T-helper 1 cell treated with Interleukin-12 subunit alpha and Interleukin-12 subunit beta and Interleukin-4 antibody, amounts not matched to agents 30 μg/mL and 1 μg/mL, for 36 hours (primary cell): ENCODE data around the gene MOG.

Source experiments
- H3K27ac Mint-ChIP-seq: one replicate; pipeline ENCODE4 v1.8.0; 2021; ENCODE audit warnings: mild to moderate bottlenecking, mixed read lengths
- H3K27me3 Mint-ChIP-seq: one replicate; pipeline ENCODE4 v1.8.0; 2021; ENCODE audit warnings: low read depth, mixed read lengths
- H3K36me3 Mint-ChIP-seq: one replicate; pipeline ENCODE4 v1.8.0; 2021; ENCODE audit warnings: low read depth, mixed read lengths
- H3K4me1 Mint-ChIP-seq: one replicate; pipeline ENCODE4 v1.8.0; 2021; ENCODE audit warnings: low read depth, mixed read lengths
- H3K4me3 Mint-ChIP-seq: one replicate; pipeline ENCODE4 v1.8.0; 2021; ENCODE audit warnings: mild to moderate bottlenecking, moderate library complexity, mixed read lengths
- H3K9me3 Mint-ChIP-seq: one replicate; pipeline ENCODE4 v1.8.0; 2021; ENCODE audit warnings: mixed read lengths

MOG gene

DNA sequence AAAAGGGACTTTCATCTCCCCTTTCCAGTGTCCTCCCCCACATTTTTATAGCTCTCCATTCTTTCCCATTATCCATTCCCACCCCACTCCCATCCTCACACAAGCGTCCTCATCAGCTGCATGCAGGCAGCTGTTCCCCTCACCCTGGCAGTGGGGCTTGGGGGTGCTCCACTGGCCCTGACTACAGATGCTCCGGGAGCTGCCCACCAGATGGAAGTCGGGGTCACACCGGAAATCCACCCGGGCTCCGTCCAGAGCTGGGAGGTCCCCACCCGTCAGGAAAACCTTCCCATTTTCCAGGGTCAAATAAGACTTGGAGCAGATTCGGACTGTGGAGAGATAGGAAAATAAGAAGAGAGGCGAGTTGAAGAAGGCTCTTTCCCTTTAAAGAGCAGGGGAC is 26.6 kb upstream of the MOG start:
- Mint-ChIP-seq H3K36me3 (peaks cover 9% of the 10 kb centered on the region), H3K27me3 (peaks cover 64% of the 10 kb centered on the region), H3K4me1 (peaks cover 38% of the 10 kb centered on the region), H3K4me3 (peak overlapping the region; percentile 19), H3K9me3 (no peaks in the 10 kb centered on the region), H3K27ac (no peak overlapping the region)

GRCh38 chr6:29631209-29631810 is 25.6 kb upstream of the MOG start:
- peaks cover 9% of the 10 kb centered on the region for H3K36me3 Mint-ChIP-seq
- no peak overlapping the region for H3K27ac Mint-ChIP-seq
- H3K9me3 Mint-ChIP-seq, result no peaks in the 10 kb centered on the region
- H3K4me3 Mint-ChIP-seq, result peak overlapping the region; percentile 97
- peaks cover 38% of the 10 kb centered on the region for H3K4me1 Mint-ChIP-seq
- H3K27me3 Mint-ChIP-seq, result peaks cover 64% of the 10 kb centered on the region

GRCh38 chr6:29631860-29632731 is 24.8 kb upstream of the MOG start:
- H3K4me1 Mint-ChIP-seq, result peaks cover 38% of the 10 kb centered on the region
- H3K27ac Mint-ChIP-seq, result peak overlapping the region; percentile 78
- H3K27me3 Mint-ChIP-seq, result peaks cover 59% of the 10 kb centered on the region
- no peaks in the 10 kb centered on the region for H3K9me3 Mint-ChIP-seq
- peak overlapping the region; percentile 97 for H3K4me3 Mint-ChIP-seq
- peaks cover 9% of the 10 kb centered on the region for H3K36me3 Mint-ChIP-seq

GRCh38 chr6:29632789-29633533 is 23.9 kb upstream of the MOG start, which contains the start of gene GABBR1:
TSS of gene GABBR1 (minus strand) at chr6:29633183. CDS start at chr6:29632385, 798 bp downstream.
- Mint-ChIP-seq H3K36me3 (peaks cover 9% of the 10 kb centered on the region), H3K27me3 (peaks cover 60% of the 10 kb centered on the region), H3K4me3 (peak within 1 kb of the TSS; percentile 97), H3K9me3 (no peaks in the 10 kb centered on the region), H3K4me1 (peaks cover 38% of the 10 kb centered on the region), H3K27ac (peak within 1 kb of the TSS; percentile 78)

DNA sequence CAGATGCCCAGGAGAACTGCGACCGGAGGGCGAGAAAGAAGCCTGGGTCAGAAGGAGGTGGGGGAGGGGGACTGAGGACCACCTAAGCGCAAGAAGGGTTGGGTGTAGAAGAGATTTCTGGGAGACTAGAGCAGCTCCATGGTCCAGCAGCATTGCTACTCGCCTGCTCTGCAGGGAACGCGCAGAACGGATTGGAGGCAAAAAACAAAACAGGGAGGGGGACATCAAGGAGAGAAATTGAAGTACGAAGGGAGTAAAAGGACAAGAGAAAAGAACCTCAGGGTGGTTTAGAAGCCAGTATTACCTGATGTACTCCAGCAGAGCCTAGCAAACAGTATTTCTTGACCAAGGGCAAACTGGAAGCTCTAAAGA is 23.4 kb upstream of the MOG start:
- H3K4me3 Mint-ChIP-seq, result peak overlapping the region; percentile 78
- peak overlapping the region; percentile 37 for H3K27ac Mint-ChIP-seq
- H3K36me3 Mint-ChIP-seq, result peaks cover 9% of the 10 kb centered on the region
- H3K4me1 Mint-ChIP-seq, result peaks cover 35% of the 10 kb centered on the region
- peaks cover 55% of the 10 kb centered on the region for H3K27me3 Mint-ChIP-seq
- no peaks in the 10 kb centered on the region for H3K9me3 Mint-ChIP-seq

DNA sequence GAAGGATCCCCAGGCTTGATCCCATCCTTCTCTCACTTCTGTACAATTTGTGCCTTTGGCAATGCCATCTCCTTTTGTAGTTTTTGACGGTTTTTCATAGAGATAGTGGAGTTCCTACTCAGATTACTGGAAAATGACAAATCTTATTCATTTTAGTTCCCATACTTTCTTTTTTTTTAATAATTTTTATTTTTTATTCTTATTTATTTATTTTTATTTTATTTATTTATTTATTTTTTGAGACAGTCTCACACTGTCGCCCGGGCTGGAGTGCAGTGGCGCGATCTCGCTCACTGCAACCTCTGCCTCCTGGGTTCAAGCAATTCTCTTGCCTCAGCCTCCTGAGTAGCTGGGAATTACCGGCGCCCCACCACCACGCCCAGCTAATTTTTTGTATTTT is 19.6 kb upstream of the MOG start:
- peaks cover 25% of the 10 kb centered on the region for H3K27me3 Mint-ChIP-seq

GRCh38 chr6:29641430-29642148 is 15.3 kb upstream of the MOG start:
- peaks cover 5% of the 10 kb centered on the region for H3K27me3 Mint-ChIP-seq
- H3K9me3 Mint-ChIP-seq, result no peaks in the 10 kb centered on the region
- peak overlapping the region; percentile 87 for H3K27ac Mint-ChIP-seq
- H3K4me3 Mint-ChIP-seq, result peak overlapping the region; percentile 74
- no peaks in the 10 kb centered on the region for H3K36me3 Mint-ChIP-seq
- peaks cover 11% of the 10 kb centered on the region for H3K4me1 Mint-ChIP-seq

More for the DNA sequence above, 19.6 kb upstream of the MOG start:
- no peaks in the 10 kb centered on the region for H3K36me3 Mint-ChIP-seq
- H3K9me3 Mint-ChIP-seq, result no peaks in the 10 kb centered on the region
- no peak overlapping the region for H3K4me3 Mint-ChIP-seq
- H3K4me1 Mint-ChIP-seq, result peaks cover 18% of the 10 kb centered on the region
- H3K27ac Mint-ChIP-seq, result no peak overlapping the region

GRCh38 chr6:29647927-29648642 is 8.8 kb upstream of the MOG start:
- H3K36me3 Mint-ChIP-seq, result no peaks in the 10 kb centered on the region
- H3K9me3 Mint-ChIP-seq, result no peaks in the 10 kb centered on the region
- peaks cover 12% of the 10 kb centered on the region for H3K4me1 Mint-ChIP-seq
- no peak overlapping the region for H3K4me3 Mint-ChIP-seq
- no peaks in the 10 kb centered on the region for H3K27me3 Mint-ChIP-seq
- H3K27ac Mint-ChIP-seq, result no peak overlapping the region

DNA sequence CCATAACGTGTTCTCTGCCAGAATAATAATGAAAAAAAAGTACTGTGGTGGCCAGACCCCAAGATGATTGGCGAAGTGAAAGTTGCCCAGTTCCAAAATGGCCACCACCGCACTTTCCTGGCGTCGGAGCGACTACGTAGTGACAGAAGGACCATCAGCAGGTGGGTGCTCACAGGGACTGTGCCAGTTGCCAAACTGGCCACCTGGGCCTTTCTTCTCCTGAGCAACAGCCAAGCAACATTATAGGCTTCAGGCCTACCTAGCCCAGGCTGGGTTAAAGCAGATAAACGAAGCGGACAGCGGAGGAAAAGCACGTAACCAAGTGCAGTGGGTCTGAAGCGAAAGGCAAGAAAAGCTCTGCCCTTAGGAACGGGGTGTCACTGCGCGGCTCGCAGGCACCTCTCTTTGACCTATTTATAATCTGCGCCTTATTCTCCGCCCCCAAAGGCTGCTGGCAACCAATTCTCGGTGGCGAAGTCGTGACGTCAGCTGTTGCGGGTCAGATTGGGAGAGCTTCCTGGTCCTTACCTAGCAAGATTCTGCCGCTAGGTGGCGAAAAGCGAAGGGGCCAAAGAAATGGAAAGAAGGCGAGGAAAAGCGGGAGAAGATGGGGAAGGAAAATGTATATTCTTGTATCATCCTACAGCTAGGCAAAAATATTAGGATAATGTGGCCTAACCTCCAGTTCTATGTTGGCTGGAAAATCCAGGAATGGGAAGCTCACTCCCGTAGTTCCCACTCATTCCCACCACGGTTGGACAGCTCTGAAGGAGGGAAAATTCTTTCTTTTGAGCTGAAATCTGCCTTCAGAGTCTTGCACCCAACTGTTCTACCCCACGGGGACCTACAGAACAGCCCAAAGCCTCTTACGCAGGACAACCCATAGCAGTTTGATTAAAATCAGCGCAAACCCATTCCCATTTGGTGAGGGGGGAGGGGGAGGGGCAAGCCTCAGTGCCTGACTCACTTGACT is 6.9 kb upstream of the MOG start:
- Mint-ChIP-seq H3K4me1 (peaks cover 11% of the 10 kb centered on the region), H3K9me3 (no peaks in the 10 kb centered on the region), H3K4me3 (peak overlapping the region; percentile 96), H3K27ac (peak overlapping the region; percentile 100), H3K36me3 (no peaks in the 10 kb centered on the region), H3K27me3 (peaks cover 1% of the 10 kb centered on the region)

DNA sequence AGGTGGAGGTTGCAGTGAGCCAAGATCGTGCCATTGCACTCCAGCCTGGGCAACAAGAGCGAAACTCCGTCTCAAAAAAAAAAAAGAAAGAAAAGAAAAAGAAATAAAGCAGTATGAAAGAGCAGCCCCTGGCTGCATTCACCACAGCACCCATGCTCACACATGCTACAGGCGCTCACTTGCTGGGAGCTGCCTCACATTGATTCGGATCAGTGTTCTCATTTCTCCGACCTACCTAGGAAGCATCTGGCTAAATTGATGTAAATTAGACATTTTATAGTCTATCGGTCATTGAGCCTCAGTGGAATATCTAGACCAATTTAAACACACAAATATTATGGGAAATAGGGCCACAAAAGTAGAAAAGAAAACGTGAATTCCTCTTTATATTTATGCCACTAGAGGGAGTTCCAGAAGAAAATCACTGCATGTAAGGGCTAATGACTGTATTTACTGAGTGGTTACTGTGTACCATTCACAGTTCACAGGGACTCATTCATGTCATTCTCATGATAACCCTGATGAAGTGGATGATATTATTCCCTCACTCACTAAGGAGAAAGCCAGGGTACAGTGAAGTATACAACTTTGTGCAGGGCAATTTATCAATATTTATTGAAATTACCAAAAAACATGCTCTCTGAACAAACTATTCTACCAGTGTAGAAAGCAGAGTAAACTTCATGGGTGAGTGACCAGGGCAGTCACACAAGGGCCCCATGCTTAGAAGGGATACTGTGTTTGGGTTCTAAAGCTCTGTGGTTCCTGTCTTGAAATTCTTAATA is 5.3 kb upstream of the MOG start:
- H3K36me3 Mint-ChIP-seq, result no peaks in the 10 kb centered on the region
- H3K4me3 Mint-ChIP-seq, result no peak overlapping the region
- peaks cover 12% of the 10 kb centered on the region for H3K27me3 Mint-ChIP-seq
- H3K27ac Mint-ChIP-seq, result no peak overlapping the region
- H3K4me1 Mint-ChIP-seq, result peaks cover 11% of the 10 kb centered on the region
- no peaks in the 10 kb centered on the region for H3K9me3 Mint-ChIP-seq

- Mint-ChIP-seq H3K9me3 (no peaks in the 10 kb centered on the region), H3K27me3 (peaks cover 12% of the 10 kb centered on the region), H3K36me3 (no peaks in the 10 kb centered on the region), H3K4me3 (no peak overlapping the region), H3K4me1 (peaks cover 11% of the 10 kb centered on the region), H3K27ac (no peak overlapping the region)
These were observed 4.7 kb upstream of the MOG start for GRCh38 chr6:29652198-29652584.

- Mint-ChIP-seq H3K27me3 (peaks cover 21% of the 10 kb centered on the region), H3K4me1 (peaks cover 11% of the 10 kb centered on the region), H3K4me3 (no peak overlapping the region), H3K27ac (no peak overlapping the region), H3K9me3 (no peaks in the 10 kb centered on the region), H3K36me3 (no peaks in the 10 kb centered on the region)
These were observed 3.3 kb upstream of the MOG start for GRCh38 chr6:29653452-29654038.
